Body of pancreas (tissue), 4 donors: Measurements from ENCODE around the gene FHOD3.

Source experiments
- POLR2A ChIP-seq, 3 donors: fragments of 450-650 bp; IDR thresholded peaks; one replicate each; pipeline ENCODE4 v1.6.1; 2016; ENCODE audit warnings: antibody characterized with exemption in 3 of 3, mild to moderate bottlenecking in 2 of 3
- TF ChIP-seq, protein P1 (sequence below), 7 experiments: fragments of 450-650 bp in 4 of 7; fragments of 200-600 bp in 3 of 7; sonication (generic) in 3 of 7; IDR thresholded peaks; one replicate each; pipeline ENCODE4 v1.5.1; 2016 to 2019; ENCODE audit warnings: antibody characterized with exemption in 7 of 7

DNA sequence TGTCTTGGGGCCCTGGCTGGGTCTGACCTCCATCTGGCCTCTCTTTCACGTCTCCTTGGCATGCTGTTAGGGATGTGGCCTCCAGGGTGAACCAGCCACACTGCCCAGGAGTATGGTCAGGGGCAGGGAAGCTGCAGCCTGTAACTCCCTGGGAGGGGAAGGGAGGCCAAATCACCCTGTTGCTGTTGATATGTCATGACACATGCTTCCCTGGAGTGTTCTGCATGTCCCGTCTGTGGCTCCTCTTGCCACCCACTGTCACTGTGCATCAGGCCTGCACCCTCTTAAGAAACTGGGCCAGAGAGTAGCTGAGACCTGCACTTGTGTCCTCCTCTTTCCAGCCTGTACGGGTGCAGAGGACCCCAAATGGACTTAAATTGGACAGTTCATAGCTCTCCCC, 221.3 kb downstream of the FHOD3 start:
- TF ChIP-seq, protein P1, sequence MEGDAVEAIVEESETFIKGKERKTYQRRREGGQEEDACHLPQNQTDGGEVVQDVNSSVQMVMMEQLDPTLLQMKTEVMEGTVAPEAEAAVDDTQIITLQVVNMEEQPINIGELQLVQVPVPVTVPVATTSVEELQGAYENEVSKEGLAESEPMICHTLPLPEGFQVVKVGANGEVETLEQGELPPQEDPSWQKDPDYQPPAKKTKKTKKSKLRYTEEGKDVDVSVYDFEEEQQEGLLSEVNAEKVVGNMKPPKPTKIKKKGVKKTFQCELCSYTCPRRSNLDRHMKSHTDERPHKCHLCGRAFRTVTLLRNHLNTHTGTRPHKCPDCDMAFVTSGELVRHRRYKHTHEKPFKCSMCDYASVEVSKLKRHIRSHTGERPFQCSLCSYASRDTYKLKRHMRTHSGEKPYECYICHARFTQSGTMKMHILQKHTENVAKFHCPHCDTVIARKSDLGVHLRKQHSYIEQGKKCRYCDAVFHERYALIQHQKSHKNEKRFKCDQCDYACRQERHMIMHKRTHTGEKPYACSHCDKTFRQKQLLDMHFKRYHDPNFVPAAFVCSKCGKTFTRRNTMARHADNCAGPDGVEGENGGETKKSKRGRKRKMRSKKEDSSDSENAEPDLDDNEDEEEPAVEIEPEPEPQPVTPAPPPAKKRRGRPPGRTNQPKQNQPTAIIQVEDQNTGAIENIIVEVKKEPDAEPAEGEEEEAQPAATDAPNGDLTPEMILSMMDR (IDR thresholded peaks at IDR 0.05), result no peak
- no peak for TF ChIP-seq POLR2A (IDR thresholded peaks at IDR 0.05)
